HFFc6 (cell line): ENCODE data around the gene CLIP3. TPM values are rescaled to one million over a fixed set of nuclear protein-coding genes. Genes with fewer than 3 reads are reported as not detected.
A peak's percentile ranks its signal among the peaks of the same experiment; 100 is the strongest.

ENCODE experiments used
- DNase-seq: peaks from one replicate; pipeline ENCODE4 v3.0.0-alpha.2; 2018
- H3K27ac Mint-ChIP-seq: 2 replicates; pipeline ENCODE4 v1.8.0; 2020; ENCODE audit warnings: mild to moderate bottlenecking, mixed read lengths
- H3K27me3 Mint-ChIP-seq: 2 replicates; pipeline ENCODE4 v1.8.0; 2021; ENCODE audit warnings: mild to moderate bottlenecking, moderate library complexity, mixed read lengths; ENCODE audit not compliant: insufficient read depth
- H3K36me3 Mint-ChIP-seq: 2 replicates; pipeline ENCODE4 v1.8.0; 2021; ENCODE audit warnings: low read depth, mixed read lengths
- H3K4me1 Mint-ChIP-seq: 2 replicates; pipeline ENCODE4 v1.8.0; 2020; ENCODE audit warnings: low read depth, mixed read lengths
- H3K4me3 Mint-ChIP-seq: 2 replicates; pipeline ENCODE4 v1.8.0; 2020; ENCODE audit warnings: mild to moderate bottlenecking, moderate library complexity, mixed read lengths
- H3K9me3 Mint-ChIP-seq: 2 replicates; pipeline ENCODE4 v1.8.0; 2020; ENCODE audit warnings: mild to moderate bottlenecking, mixed read lengths
- CTCF ChIP-seq: fragments of 200-600 bp; sonication (generic); IDR thresholded peaks from 2 replicates; pipeline ENCODE4 v1.5.0; 2021; ENCODE audit warnings: antibody characterized with exemption, mild to moderate bottlenecking
- total RNA-seq, 6 experiments: library from RNA; stranded (reverse); fragmentation: NEBNext Ultra II Directional; extraction: Animal tissue kit (Norgen Biotek cat#: 25700); gene quantifications; 2 replicates in 1 of 6; 3 replicates in 5 of 6; pipeline ENCODE4 v1.2.3, GENCODE V29; 2021

The CLIP3 gene
- total RNA-seq, 6 experiments from 2014 or later: 62.2 to 93.1 (median 83.9) TPM

- peaks cover 23% of the 10 kb centered on the region for H3K4me1 Mint-ChIP-seq
- no peak for TF ChIP-seq CTCF
- H3K27ac Mint-ChIP-seq: no peak overlapping the region
Observed at GRCh38 chr19:36001605-36002004, 31.1 kb downstream of the CLIP3 start.

GRCh38 chr19:35996777-35997176 is 35.9 kb downstream of the CLIP3 start:
- H3K9me3 Mint-ChIP-seq: no peaks in the 10 kb centered on the region
- peaks cover 2% of the 10 kb centered on the region for H3K27me3 Mint-ChIP-seq
- peak overlapping the region; percentile 21; the same call in 1 of the 2 replicates for H3K27ac Mint-ChIP-seq
- TF ChIP-seq CTCF: 0 out of 2 replicates have a peak, but pooled peaks have one; percentile 8
- H3K4me3 Mint-ChIP-seq: peak overlapping the region; percentile 91
- no peak for DNase-seq
- peaks cover 39% of the 10 kb centered on the region for H3K4me1 Mint-ChIP-seq
- peaks cover 9% of the 10 kb centered on the region; the same call in 1 of the 2 replicates for H3K36me3 Mint-ChIP-seq

More at GRCh38 chr19:36001605-36002004, 31.1 kb downstream of the CLIP3 start:
- H3K9me3 Mint-ChIP-seq: no peaks in the 10 kb centered on the region
- no peak overlapping the region for H3K4me3 Mint-ChIP-seq
- H3K36me3 Mint-ChIP-seq: peaks cover 7% of the 10 kb centered on the region; the same call in 1 of the 2 replicates
- no peak for DNase-seq
- H3K27me3 Mint-ChIP-seq: no peaks in the 10 kb centered on the region; the same call in 1 of the 2 replicates

- Mint-ChIP-seq H3K4me1 (peaks cover 39% of the 10 kb centered on the region), H3K4me3 (peak within 1 kb of the TSS; percentile 91)
- TF ChIP-seq CTCF: no peak; the same call in 1 of the 2 replicates
Observed at GRCh38 chr19:35995048-35995993, 37.4 kb downstream of the CLIP3 start, which contains the start of gene SDHAF1. Gene SDHAF1, plus strand, starts transcription at chr19:35995188. Its CDS starts 87 bp downstream, at chr19:35995275.

GRCh38 chr19:35993923-35994598 is 38.6 kb downstream of the CLIP3 start:
- Mint-ChIP-seq H3K27ac (peak overlapping the region; percentile 18; the same call in 1 of the 2 replicates), H3K36me3 (peaks cover 4% of the 10 kb centered on the region; the same call in 1 of the 2 replicates), H3K4me1 (peaks cover 29% of the 10 kb centered on the region), H3K4me3 (peak overlapping the region; percentile 47; the same call in 1 of the 2 replicates), H3K9me3 (0 out of 2 replicates have a peak, but pooled peaks cover 2% of the 10 kb centered on the region), H3K27me3 (peaks cover 13% of the 10 kb centered on the region)
- no peak for DNase-seq
- no peak for TF ChIP-seq CTCF

More at GRCh38 chr19:35995048-35995993, 37.4 kb downstream of the CLIP3 start, which contains the start of gene SDHAF1:
- DNase-seq: peak; percentile 89
- no peaks in the 10 kb centered on the region for H3K9me3 Mint-ChIP-seq
- peaks cover 6% of the 10 kb centered on the region for H3K27me3 Mint-ChIP-seq
- peak within 1 kb of the TSS; percentile 83 for H3K27ac Mint-ChIP-seq
- peaks cover 4% of the 10 kb centered on the region; the same call in 1 of the 2 replicates for H3K36me3 Mint-ChIP-seq
